ENCODE results near the gene C19orf47.
"Not testable (repeated sequence)": the region's sequence is repeated elsewhere in the genome, so short reads cannot be mapped to it uniquely, and the experiment has no call there.

C19orf47 gene

DNA sequence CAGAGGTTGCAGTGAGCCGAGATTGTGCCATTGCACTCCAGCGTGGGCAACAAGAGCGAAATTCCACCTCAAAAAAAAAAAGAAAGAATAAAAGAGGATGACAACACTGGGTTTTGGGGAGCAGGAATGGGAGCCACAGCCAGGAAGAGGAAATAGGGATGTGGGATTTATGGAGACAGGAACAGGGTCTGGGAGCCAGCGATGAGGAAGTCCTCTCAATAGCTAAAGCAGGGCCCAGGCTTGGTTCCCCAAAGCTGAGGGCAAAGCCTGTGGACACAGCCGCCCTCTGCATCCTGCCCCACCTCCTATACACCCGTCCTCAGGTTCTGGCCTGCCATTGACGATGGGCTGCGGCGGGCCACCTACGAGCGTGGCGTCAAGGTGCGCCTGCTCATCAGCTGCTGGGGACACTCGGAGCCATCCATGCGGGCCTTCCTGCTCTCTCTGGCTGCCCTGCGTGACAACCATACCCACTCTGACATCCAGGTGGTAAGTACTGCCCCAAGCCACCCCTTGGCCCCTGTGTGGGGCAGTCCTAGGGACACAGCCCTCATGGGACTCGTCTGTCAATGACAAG lies 28.2 kb upstream of the C19orf47 start:
- no peak for DNase-seq

DNA sequence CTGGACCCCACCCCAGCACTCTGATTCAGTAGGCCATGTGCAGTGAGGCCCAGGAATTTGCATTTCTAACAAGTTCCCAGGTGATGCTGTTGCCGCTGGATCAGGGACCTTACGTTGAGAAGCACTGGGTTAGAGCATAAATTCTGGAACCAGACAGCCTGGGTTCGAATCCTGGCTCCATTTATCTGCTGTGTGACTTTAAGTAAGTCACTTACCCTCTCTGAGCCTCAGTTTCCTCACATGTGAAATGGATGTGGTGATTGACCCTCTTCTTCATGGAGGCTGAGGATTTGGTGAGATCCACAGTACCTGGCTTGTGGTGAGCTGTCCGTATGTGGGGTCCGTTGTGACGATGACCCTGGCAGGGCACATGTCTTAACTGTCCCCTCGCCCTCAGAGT lies 25.9 kb upstream of the C19orf47 start:
- DNase-seq: no peak

DNA sequence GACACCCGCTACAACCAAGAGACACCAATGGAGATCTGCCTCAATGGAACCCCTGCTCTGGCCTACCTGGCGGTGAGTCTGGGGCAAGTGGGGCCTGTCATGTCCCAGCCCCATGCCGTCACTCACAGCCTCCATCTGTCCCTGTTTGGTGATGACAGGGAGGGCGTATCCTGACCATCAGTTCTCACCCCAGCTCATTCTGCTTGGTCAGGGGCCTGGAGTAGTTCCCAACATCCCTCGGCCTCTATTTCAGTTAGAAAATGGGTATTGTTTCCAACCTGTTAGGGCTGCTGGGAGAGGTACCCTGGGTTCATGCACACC lies 23.6 kb upstream of the C19orf47 start:
- no peak for DNase-seq

DNA sequence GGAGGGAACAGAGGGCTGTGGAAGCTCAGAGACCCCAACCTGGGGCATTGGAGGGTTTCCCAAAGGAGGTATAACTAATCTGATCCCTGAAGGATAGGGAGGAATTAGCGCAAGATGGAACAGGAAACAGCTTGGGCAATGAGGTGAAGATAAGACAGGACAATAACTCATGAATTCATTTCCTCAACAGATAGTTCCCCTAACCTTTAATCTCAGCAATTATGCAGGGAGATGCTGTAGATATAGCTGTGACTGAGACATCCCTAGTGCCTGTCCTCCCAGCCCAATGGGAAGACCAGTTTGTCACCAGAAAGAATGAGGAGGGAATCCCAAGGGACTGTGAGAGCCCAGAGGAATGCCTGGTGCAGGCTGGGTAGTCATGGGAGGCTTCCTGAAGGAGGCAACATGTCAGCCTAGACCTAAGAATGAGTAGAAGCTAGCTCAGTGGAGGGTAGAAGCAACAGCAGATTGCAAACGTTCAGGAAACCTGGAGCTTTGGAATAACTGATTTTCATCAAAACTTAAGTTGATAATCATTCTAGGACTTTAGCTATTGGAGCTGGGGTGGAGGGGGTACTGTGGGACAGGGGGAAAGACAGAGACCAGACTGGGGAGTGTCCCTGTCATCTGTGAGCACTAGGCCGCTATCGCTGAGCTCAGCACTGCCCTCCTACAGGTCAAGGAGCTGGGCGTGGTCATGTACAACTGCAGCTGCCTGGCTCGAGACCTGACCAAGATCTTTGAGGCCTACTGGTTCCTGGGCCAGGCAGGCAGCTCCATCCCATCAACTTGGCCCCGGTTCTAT lies 23.0 kb upstream of the C19orf47 start:
- DNase-seq: no peak

DNA sequence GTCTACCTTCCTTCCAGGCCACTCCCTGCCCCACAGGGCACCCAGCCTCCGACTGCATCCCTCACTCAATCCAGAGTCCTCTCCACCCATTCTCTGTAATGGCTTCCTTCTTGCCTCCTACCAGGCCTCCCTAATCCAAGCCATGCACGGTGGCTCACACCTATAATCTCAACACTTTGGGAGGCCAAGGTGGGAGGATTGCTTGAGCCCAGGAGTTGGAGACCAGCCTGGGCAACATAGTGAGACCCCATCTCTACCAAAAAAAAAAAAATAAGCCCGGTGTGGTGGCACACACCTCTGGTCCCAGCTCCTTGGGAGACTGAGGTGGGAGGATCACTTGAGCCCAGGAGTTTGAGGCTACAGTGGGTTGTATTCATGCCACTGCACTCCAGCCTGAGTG lies 22.1 kb upstream of the C19orf47 start:
- not testable (repeated sequence) for DNase-seq

DNA sequence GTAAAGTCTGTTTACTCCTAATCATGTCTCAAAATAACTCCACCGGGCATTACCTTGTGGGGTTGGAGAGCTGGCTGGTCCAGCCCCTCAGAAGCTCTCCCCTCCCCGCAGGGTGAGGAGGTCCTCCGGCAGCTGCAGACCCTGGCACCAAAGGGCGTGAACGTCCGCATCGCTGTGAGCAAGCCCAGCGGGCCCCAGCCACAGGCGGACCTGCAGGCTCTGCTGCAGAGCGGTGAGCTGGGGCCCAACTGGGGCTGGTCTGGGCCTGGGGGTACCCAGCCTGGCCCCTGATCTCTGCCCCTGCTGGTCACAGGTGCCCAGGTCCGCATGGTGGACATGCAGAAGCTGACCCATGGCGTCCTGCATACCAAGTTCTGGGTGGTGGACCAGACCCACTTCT lies 21.6 kb upstream of the C19orf47 start:
- no peak for DNase-seq

DNA sequence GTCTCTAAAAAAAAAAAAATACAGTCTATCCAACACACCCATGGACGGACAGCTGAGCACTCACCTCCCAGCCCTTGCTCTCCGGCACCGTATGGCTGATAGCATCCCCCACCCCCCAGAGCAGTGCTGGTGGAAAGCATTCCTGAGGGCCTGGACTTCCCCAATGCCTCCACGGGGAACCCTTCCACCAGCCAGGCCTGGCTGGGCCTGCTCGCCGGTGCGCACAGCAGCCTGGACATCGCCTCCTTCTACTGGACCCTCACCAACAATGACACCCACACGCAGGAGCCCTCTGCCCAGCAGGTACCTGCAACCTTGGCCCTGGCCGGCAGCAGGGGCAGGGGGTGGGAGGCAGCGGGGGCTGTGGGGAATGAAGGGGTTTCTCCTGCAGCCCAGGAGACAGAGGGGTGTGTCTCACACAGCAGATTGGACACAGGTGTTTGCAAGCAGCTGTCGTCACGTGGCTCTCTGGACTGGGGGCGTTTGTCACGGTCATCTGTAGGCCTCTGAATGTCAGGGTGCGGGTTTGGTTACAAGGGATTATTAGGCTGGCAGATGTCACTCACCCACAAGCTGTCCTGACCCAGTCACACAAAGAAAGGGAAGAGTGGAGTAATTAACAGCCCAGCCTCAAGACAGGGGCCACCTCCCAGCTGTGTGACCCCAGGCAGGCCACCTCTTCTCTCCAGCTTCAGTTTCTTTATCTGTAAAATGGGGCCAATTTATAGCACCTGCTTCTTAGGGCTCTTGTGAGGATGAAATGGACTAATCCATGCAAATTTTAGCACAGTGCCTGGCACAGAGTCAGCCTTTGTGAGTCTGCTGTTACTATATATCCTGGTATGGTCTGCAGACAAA lies 19.6 kb upstream of the C19orf47 start:
- DNase-seq: no peak

DNA sequence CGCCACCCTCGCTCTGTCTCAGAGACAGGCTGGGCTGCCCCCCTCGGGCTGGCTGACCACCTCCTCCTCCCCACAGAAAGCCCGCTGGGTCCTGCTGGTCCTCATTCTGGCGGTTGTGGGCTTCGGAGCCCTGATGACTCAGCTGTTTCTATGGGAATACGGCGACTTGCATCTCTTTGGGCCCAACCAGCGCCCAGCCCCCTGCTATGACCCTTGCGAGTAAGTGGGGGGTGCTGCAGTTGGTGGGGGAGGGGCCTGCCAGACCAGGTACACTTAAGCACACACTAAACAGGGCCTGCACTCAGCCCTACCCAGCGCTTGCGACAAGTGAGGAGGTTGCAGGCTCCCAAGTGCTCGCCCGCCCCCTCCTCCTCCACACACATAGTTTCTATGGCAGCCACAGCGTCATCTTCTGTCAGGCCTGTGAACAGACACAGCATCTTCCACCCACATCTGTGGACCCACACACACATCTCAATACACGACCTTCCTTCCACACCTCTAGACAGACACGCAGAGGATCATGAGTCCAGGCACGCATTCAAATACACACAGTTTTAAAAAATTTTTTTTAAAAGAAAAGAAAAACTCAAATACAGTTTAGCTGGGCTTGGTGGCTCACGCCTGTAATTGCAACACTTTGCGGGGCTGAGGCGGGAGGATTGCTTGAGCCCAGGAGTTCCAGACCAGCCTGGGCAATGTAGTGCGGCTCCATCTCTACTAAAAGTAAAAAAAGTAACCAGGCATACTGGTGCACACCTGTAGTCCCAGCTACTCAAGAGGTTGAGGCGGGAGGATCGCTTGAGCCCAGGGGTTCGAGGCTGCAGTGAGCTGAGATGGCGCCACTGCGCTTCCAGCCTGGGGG lies 18.7 kb upstream of the C19orf47 start:
- no peak for DNase-seq

DNA sequence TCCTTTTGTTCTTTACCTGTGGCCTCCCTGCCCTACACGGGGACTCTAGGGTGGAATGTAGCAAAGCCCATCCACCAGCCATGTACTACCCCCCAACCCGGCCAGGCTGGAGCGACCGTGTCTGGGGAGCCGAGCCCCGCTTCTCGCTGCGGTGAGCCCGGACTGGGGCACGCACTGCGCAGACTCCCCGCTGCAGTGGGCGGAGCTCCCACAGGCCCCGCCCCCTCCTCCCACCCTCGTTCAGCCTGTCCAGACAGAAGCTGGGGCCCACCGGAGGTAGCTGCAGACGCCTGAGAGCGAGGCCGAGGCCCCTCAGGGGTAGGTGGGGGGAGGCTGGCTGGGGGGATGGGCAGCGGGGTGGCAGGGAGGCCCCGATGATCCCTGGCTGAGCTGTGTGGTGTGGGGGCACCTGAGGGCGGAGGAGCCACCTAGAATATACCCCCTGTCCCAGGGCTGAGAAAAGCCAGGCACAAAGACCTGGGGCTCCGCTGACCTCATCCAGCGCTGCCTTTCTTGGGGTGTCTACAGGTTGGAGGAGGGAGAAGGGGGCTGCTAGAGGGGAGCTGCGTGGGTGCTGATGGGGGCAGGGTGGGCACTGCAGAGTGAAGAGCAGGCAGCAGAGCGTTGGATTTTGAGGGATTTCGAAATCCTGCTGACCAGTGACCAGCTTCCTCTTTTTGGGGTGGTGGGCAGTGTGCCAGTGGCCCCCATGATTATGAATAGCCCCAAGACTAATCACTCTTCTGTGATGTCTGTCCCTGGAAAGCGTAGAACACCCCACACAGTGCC lies 17.6 kb upstream of the C19orf47 start:
- peak; percentile 31 for DNase-seq

DNA sequence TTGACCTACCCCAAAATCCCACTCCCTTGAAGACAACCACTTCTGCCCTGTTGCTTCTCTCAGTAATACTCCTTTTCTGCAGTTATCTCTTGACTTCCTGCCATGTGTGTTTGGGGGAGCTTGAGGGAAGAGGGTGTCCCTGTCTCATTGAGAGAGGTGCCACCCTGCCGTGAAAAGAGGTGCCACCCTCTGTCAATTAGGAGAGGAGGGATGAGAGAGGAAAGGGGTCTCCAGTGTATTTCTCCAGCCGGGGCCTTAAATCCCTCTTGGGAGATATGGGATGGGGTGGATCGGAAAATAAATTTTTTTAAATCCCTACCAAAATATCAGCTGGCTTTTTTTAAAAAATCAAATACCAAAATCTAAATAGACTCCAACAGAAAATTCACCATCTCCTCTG lies 16.8 kb upstream of the C19orf47 start:
- no peak for DNase-seq

DNA sequence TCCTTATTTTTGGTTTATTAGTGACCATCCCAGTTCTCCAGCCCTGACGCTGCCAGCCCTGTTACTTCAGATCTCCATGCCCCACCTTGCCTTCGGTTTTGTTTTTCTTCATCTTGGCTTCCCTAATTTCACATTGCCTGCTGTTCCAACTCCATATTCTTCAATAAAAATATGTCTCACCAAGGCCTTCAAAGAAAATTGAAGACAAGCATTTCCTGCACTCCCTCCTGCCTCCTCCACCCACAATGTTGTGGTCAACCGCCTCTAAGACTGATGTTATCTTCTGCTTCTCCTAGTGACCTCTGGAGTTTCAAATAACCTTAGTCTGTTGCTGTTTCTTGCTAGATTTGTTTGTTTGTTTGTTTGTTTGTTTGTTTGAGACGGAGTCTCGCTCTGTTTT lies 14.9 kb upstream of the C19orf47 start:
- DNase-seq: no peak

DNA sequence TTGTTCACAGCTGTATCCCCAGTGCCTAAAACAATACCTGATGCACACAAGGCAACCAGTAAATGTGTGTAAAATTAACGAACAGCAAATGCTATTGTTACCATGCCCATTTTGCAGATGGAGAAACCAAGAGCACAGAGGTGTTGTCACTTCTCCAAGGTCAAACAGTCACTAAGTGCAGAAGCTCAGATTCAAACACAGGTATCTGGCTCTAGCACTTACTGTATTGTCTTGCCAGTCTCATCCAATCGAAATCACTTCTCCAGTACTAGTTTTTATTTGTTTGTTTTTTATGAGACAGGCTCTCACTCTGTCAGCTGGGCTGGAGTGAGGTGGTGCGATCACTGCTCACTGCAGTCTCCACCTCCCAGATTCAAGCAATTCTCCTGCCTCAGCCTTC lies 14.0 kb upstream of the C19orf47 start:
- DNase-seq: no peak

DNA sequence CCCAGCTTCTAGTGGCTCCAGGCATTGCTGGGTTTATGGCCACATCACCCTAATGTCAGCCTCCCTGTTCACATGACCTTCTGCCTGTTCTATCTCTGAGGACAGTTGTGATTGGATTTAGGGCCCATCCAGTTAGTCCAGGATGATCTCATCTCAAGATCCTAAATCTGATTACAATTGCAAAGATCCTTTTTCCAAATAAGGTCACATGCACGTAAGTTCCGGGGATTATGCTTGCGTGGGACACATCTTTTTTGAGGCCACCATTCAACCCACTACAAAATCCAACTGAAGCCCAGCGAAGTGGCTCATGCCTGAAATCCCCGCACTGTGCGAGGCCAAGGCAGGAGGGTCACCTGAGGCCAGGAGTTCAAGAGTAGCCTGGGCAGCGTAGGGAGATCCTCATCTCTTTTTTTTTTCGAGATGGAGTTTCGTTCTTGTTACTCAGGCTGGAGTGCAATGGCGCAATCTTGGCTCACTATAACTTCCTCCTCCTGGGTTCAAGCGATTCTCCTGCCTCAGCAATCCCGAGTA lies 12.6 kb upstream of the C19orf47 start:
- no peak for DNase-seq

DNA sequence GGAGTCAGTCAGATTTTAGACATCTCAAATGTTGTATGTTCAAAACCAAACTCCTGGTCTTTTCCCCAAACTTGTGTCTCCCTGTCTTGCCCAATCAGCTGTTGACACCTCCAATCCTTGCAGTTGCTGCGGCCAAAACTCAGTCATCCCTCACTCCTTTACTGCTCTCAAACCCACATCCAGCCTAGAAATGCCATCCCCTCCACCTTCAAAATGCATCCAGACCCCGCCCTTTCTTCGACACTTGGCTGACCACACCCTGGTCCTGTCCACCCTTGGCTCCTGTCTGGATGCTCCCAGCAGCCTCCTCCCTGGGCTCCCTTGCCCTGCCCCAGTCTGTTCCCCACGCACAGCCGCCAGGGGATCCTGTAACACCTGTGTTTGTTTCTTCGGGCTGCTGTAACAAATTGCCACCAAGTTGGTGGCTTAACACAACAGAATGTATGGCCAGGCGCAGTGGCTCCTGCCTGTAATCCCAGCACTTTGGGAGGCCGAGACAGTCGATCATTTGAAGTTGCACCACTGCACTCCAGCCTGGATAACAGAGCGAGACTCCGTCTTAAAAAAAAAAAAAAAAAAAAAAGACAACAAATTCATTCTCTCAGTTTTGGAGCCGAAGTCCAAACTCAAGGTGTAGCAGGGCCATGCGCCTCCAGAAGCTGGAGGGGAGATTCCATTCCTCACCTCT lies 12.0 kb upstream of the C19orf47 start:
- no peak for DNase-seq

DNA sequence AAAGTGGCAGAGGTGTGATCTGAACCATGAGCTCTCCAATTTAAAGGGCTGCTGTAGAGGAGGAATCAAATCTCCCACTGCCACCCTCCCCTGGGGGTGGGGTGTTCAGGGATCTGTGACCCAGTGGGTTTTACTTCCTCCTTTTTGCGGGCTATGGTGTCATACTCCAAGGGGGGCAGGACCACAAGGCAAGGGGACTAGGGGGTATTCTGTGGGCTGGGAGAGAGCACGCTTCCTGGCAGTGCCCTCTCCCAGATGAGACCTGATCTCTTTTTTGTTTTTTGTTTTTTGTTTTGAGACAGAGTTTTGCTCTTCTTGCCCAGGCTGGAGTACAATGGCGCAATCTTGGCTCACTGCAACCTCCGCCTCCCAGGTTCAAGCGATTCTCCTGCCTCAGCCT lies 10.6 kb upstream of the C19orf47 start:
- no peak for DNase-seq

DNA sequence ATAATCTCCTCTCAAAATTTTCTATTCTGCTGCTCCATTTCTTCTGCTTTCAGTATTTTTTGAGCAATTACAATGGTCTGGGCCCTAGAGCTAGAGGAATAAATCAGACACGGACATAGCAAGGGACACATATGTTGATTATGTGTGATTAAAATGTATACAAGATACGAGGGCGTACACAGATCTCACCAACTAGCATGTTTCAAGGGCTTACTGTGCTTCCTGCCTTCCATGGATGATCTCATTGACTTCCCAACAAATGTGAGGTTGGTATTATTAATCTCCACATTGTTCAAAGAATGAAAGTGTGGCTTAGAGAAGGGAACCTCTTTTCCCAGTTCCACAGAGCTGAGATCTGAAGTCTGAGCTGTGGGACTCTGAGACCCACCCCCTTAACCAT lies 9.4 kb upstream of the C19orf47 start:
- no peak for DNase-seq

DNA sequence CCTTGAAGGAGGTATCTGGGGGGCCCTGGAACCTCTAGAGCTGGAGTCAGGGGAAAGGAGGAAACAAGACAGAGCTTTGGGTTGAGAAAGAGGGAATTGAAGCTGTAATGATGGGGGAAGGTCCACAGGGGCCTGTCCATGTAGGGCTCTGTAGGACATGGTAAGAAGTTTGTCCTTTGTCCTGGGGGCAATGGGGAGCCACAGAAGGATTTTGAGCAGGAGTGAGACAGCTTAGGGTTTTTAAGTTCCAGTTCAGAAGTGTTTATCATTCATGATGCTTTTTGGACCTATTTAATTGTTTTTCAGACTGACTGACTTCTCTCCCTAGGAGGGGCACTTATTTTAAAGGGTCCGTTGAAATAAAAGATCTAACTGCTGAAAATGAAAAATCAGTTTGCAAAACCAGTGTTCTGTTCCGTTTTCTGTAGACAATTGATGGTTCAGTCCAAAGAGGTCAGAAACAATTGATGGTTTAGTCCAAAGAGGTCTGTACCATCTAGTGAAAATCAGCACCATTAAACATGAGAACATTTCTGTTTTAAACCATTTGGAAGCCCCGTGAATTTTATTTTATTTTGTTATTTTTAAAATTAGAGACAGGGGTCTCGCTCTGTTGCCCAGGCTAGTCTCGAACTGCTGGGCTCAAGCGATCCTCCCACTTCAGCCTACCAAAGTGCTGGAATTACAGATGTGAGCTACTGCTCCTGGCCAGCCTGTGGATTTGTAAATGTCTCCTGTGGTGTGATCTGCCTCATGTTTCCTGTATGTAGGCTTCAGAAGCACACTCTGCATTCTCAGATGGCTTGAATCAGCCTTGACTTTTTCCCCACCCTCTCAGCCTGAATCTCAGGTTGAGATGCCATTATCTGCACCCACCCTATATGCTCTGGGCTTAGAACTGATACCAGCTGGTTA lies 8.7 kb upstream of the C19orf47 start:
- DNase-seq: no peak

DNA sequence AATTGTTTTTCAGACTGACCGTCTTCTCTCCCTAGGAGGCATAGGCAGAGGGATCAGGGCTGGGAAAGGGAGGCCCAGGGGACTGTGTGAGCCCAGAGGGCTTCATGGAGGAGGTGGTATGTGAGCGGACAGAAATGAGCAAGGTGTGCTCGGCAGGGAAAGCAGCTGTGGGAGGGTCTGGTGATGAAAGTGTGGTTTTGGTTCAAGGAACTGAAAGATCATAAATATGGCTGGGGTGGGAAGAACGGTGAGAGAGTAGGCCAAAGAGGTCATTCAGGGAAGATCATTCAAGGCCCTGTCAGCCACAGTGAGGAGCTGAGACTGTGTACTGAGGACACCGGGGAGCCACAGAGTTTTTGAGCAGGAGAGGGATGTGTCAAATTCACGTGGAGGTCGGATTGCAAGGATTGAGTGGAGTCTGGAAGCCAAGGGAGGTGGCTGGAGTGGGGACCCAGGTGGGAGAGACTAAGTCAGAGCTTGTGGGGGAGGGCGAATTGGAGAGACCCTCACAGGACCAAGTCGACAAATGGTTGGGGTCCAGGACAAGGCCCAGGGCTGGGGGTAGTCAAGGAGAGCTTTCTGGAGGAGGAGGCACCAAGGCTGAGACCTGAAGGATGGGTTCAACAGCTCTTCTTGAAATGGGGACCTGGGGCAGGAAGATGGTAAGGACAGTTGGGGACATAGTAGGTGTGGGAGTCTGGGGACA lies 7.9 kb upstream of the C19orf47 start:
- DNase-seq: no peak

DNA sequence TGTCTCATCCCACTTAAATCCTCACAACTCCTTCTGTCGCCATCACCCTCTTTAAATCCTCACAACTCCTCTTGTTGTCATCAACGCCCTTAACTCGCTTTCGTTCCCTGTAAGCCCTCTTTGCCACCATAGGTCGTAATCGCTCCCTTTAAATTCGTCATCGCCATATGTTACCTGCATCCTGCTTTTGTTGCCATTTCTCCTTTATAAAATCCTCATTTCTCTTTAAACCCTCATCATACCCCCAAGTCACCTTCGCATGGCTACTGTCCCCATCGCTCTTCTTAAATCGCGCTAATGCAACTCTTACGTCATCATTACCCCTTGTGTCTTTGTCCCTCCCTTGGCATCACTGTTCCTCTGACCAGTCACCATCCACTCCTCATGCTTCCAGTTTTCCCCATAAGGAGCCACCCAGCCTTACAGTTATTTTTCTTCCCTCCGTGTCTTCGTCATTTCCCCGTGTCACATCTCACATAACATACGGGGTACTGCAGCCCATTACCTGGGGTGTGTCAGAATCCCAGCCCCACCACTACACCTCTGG lies 837 bp upstream of the C19orf47 start:
- DNase-seq: no peak
